NCI-H1436 treated with DMSO at 0.1 percent for 48 hours (cell line): ENCODE results near the gene SLC22A23.

Experiments used
- DNase-seq: peaks from one replicate; lab custom pipeline; 2025; lab: John Stamatoyannopoulos, UW

The SLC22A23 gene

DNA sequence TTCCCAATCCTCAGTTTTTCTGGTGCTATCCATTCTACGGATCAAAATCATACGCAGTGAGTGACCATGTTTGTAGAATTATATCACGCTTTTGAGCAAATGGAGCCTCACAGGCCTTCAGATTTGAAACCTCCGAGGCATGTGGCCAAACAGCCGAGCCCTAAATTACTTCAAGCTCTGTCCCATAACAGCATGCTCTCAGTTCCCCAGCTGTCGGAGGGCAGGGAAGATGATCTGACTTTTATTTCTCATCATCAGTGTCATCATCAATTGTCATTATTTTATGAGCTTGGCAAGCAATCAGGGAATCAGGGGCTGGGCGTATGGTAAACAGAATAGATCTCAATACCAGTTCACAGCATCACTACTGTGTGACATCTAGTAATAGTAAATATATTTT lies 124.9 kb downstream of the SLC22A23 start:
- no peak for DNase-seq

DNA sequence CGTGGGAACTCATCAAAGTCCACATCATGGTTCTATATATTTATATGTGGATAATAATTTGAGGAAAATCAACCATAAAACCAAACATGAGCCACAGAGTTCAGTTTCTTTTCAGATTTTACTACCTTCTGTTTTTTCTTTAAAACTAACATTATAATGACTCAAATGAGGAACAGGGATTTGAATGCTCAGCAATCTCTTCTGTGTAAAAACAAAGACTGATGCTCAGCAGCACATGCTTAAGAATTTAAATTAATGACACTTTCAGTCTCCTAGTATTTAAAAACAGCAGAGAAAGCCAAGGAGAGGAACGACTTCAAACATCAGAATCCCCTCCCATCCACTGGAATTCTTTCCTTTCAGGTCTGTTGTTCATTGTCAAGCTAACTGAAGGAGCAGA lies 125.4 kb downstream of the SLC22A23 start:
- no peak for DNase-seq

DNA sequence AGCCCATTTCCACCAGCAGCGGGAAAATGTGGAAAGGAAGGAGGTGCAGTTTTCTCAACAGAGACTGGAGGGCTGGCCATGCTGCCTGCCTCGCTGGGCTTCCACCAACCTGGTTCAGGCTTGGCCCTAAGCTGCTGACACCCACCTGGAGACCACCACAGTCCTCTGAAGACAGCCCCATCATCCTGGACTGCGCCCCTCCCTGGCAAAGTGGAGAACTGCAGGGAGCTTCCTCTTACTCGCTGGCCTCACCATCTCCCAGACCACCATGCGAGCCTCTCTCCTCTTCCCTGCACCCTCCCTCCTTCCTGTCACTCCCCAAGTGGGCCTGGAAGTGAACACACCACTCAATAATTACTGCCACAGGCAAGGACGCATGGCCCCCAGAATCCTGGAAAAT lies 126.7 kb downstream of the SLC22A23 start:
- no peak for DNase-seq

DNA sequence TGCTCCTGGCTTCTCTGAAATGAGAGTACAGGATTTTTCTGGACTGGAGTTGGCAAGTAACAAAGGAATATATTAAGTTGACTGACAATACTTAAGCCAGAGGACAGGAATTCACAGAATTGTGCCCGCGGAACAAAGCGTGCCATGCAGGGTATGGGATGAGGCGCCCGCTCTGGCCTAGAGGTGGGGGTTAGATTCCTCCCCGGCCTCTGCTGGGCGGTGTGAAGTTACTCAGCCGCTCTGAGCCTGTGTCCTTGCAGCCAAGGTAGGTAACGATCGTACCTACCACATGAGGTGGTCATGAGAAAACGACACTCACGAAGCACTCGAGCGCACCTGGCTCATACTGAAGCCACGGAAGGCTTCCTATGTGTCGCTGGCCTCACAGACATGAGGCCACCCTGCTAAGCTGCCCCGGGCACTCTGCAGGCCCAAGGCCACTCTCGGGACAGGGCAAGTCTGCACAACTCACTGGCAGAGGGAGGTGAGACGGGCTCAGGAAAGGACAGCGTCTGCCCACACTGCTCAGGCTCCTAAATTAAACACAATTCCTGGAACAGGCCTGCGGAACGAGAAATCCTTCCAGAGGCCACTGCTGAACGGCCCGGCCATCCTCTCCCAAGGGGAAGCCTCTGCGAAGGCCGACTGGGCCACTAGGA lies 127.3 kb downstream of the SLC22A23 start:
- no peak for DNase-seq

DNA sequence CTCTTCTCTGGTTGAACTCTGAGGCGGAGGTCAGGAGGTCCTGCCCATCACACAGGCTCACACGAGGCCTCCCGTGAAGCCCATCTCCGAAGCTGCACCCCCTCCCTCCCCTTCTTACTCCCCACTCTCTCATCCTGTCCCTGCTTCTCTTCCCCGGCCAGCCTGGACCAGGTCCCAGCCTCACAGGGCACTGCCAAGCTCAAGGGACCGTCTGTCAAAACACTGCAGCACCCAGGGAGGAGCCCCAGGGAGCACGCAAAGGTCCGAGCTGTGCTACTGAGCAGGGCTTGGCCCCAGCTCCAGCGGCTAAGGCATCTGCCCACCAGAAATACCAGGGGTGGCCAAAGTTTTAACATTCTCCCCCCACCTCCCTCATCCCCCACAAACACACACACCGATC lies 128.1 kb downstream of the SLC22A23 start:
- DNase-seq = no peak

DNA sequence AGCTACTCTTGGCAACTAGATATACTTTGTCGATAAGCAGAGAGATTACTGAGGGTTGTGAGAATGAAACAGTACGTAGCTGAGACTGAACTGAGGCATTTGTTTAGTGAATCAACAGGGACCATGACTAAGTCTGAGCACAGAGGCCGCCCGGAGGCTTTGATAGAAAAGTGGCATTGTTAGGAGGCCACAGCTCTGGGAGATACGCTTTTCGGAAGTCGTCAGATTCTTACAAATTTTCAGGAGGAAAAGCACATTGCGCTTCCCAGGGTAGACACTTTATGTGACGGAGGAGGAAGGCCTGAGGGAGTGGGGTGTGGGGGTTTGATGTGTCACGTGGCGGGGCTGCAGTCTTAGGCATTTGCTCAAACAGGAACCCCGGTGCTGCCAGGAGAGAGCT lies 128.7 kb downstream of the SLC22A23 start:
- DNase-seq = no peak

DNA sequence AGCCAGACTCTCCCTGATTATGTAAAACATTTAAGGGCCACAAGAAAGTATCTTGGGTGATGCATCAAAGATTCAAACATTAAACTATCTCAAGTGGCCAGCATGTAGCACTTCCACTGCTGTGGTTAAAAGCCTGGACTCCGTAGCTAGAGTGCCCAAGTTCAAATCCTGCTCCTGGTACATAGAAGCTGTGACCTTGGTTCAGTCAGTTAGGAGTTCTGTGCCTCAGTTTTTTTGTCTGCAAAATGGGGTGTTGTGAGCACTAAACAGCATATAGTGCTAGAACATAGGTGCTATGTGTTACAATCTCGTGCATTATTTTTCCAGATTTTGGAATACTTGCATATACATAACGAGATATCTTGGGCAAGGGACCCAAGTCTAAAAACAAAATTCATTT lies 129.4 kb downstream of the SLC22A23 start:
- DNase-seq = no peak

DNA sequence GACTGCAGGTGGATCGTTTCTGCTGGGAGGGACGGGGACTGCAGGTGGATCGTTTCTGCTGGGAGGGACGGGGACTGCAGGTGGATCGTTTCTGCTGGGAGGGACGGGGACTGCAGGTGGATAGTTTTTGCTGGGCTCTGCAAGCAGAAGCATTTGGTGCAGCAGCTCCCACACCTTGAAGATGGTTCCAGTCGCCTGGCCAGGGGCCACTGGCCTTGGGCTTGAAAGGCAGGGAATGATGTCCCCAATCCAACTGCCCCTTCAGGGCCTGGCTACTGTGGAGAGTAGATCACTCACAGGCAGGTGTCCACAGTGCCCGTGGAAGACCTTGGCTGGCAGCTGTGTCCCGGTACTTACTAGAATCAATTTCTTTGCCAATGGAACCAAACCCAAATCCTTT lies 129.9 kb downstream of the SLC22A23 start:
- DNase-seq = no peak

- DNase-seq = no peak
Measured at GRCh38 chr6:3326184-3326971, 130.5 kb downstream of the SLC22A23 start.

- no peak for DNase-seq
Measured at GRCh38 chr6:3325210-3325609, 131.6 kb downstream of the SLC22A23 start.

GRCh38 chr6:3324262-3324942 lies 132.4 kb downstream of the SLC22A23 start:
- no peak for DNase-seq

- no peak for DNase-seq
Measured at GRCh38 chr6:3323696-3324261, 133.1 kb downstream of the SLC22A23 start.

DNA sequence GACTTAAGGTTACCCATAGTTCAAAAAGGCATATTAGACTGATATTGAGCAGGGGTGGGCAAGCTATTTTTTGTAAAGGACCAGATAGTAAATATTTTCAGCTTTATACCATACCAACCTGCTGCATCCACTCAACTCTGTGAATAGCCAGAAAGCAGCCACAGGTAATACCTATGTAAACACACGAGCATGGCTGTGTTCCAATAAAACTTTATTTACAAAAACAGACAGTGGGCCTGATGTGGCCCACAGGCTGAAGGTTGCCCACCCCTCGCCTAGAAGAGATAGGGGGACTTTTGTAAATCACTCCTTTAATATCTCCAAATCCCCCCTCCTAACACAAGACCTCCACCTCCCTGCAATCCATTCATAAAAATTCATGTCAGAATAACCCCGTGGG lies 133.7 kb downstream of the SLC22A23 start:
- DNase-seq = no peak

GRCh38 chr6:3322366-3322890 lies 134.4 kb downstream of the SLC22A23 start:
- DNase-seq = no peak

DNA sequence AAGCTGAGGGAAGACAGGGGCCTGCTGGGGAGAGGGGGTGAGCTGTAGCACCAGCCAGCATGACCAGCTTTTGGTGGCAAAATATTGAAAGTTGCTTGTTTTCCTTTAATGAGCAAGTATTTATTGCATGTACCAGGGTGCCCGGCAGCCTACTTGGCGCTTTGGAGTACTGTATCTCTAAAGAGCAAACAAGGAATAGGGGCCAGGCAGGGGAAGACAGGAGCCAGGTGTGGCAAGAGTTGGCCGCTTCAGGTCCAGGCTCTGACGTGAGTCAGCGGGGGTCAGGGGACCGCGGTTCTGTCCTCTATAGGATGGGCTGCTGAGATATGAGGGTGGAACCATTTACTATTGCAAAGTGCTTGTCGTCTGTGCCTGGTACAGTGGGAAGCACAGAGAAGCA lies 135.0 kb downstream of the SLC22A23 start:
- no peak for DNase-seq

GRCh38 chr6:3321042-3321441 lies 135.8 kb downstream of the SLC22A23 start:
- no peak for DNase-seq

DNA sequence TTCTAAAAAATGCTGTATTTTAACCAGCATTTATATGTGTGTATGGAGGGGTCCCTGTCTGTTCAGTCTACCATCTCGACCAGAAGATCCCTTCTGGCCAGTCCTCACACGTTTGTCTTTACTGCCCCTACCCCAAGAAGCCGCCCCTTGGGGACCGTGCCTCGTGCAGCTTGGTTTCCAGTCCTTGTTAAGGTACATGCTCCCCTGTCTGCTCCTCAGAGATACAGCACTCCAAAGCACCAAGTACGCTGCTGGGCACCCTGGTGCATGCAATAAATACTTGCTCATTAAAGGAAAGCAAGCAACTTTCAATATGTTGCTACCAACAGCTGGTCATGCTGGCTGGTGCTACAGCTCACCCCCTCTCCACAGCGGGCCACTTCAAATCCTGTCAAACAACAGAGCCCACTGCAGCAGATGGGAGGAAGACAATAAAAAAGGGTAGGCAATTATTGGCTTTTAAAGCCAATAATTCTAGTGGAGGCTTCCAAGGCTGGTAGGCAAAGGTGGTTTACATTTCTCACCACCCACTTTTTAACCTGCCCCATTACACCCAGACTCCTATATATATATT lies 136.5 kb downstream of the SLC22A23 start:
- no peak for DNase-seq

GRCh38 chr6:3319610-3320200 lies 137.1 kb downstream of the SLC22A23 start:
- no peak for DNase-seq

DNA sequence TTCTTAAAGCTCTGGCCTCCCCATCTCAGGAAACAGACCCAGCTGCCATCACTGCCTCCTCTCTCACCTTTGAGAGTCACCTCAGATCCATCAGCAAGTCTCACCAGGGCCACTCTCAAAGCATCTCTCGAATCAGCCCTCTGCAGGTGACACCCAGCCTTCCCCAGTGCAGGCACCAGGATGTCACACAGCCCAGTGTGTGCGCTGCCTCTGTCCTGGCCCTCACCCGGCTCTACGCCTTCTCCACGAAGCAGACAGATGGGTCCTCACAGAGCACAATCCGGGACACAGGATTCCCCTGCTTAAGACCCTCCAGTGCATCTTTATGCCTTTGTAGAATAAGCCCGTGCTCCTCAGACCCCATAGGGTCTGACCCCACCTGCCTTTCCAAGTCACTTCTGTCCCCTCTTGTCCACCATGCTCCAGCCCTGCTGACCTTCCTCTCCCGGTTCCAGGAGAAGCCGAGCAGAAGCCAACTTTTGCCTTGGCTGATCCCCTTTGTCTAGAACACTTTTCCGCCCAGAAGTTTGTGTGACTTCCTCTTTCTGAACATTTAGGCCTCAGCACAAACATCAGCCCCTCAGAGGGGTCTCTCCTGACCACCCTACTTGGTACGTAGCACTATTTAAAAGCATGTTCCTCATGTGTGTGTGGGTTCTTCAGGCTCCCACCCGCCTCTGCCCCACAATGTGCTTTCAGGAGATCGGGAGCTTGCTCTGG lies 137.9 kb downstream of the SLC22A23 start:
- DNase-seq = no peak

- no peak for DNase-seq
Measured at GRCh38 chr6:3318226-3318625, 138.6 kb downstream of the SLC22A23 start.

DNA sequence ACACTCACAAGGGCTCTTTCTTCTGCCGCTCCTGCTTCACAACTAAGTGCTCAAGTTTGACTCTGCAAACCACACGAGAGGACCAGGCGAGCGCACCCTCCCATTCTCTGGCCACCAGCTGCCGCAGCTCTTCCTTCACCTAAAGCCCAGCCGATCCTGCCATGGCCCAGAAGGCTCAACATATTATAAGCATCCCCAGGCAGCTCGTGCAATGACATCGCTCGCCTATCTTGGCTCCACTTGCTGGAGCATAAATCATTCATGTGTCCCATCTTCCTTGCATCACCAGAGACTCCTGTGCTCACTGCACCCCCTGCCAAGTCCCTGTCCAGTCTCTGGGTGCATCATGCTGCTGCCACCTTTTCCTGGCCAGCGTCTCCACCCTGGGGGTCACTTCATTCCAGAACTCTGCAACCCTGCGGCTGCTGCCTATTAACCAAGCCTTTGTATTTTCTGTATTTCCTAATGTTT lies 139.1 kb downstream of the SLC22A23 start:
- no peak for DNase-seq
